HG03558 (cell line): ENCODE results near the gene ADAM22.
"Not testable (repeated sequence)": the region's sequence is repeated elsewhere in the genome, so short reads cannot be mapped to it uniquely, and the experiment has no call there.

Experiments used
- ATAC-seq: cut with Tn5 transposase; IDR thresholded peaks from one replicate; pipeline ENCODE4 v1.9.1; 2021; ENCODE audit warnings: moderate number of reproducible peaks; ENCODE audit not compliant: unreplicated experiment; ENCODE audit errors: extremely low read depth

Gene ADAM22

GRCh38 chr7:87945926-87946325, 11.9 kb downstream of the ADAM22 start:
- ATAC-seq = not testable (repeated sequence)

- ATAC-seq = no peak
Observed at GRCh38 chr7:87948371-87948770, 14.3 kb downstream of the ADAM22 start.

- ATAC-seq = no peak
Observed at GRCh38 chr7:87959336-87959735, 25.3 kb downstream of the ADAM22 start.

GRCh38 chr7:87960239-87960638, 26.2 kb downstream of the ADAM22 start:
- ATAC-seq = no peak

GRCh38 chr7:87961754-87962153, 27.7 kb downstream of the ADAM22 start:
- no peak for ATAC-seq

GRCh38 chr7:87966271-87966670, 32.2 kb downstream of the ADAM22 start:
- no peak for ATAC-seq

GRCh38 chr7:87968021-87968420, 34.0 kb downstream of the ADAM22 start:
- ATAC-seq = no peak

GRCh38 chr7:87982116-87982515, 48.1 kb downstream of the ADAM22 start:
- ATAC-seq = no peak

- no peak for ATAC-seq
Observed at GRCh38 chr7:87984088-87984487, 50.0 kb downstream of the ADAM22 start.

GRCh38 chr7:87993269-87993668, 59.2 kb downstream of the ADAM22 start:
- ATAC-seq = no peak

- no peak for ATAC-seq
Observed at GRCh38 chr7:87999261-87999660, 65.2 kb downstream of the ADAM22 start.

GRCh38 chr7:88001744-88002530, 67.9 kb downstream of the ADAM22 start:
- ATAC-seq = no peak

GRCh38 chr7:88002617-88003016, 68.6 kb downstream of the ADAM22 start:
- no peak for ATAC-seq

GRCh38 chr7:88003581-88003980, 69.5 kb downstream of the ADAM22 start:
- no peak for ATAC-seq

- ATAC-seq = no peak
Observed at GRCh38 chr7:88005191-88005590, 71.1 kb downstream of the ADAM22 start.

GRCh38 chr7:88009651-88010050, 75.6 kb downstream of the ADAM22 start:
- no peak for ATAC-seq

GRCh38 chr7:88012086-88012485, 78.0 kb downstream of the ADAM22 start:
- ATAC-seq = no peak

GRCh38 chr7:88013981-88014380, 79.9 kb downstream of the ADAM22 start:
- no peak for ATAC-seq

- no peak for ATAC-seq
Observed at GRCh38 chr7:88014581-88014980, 80.5 kb downstream of the ADAM22 start.

- ATAC-seq = no peak
Observed at GRCh38 chr7:88015309-88015708, 81.3 kb downstream of the ADAM22 start.

GRCh38 chr7:88018501-88018900, 84.5 kb downstream of the ADAM22 start:
- no peak for ATAC-seq

GRCh38 chr7:88020953-88021665, 87.1 kb downstream of the ADAM22 start:
- ATAC-seq = no peak
